Activated CD8-positive, alpha-beta memory T cell treated with anti-CD3 and anti-CD28 coated beads for 24 hours (primary cell): ENCODE results near the gene FRA10AC1.

ENCODE experiments used
- DNase-seq: peaks from one replicate; pipeline ENCODE4 v3.0.0-alpha.2; 2020

Gene FRA10AC1

DNA sequence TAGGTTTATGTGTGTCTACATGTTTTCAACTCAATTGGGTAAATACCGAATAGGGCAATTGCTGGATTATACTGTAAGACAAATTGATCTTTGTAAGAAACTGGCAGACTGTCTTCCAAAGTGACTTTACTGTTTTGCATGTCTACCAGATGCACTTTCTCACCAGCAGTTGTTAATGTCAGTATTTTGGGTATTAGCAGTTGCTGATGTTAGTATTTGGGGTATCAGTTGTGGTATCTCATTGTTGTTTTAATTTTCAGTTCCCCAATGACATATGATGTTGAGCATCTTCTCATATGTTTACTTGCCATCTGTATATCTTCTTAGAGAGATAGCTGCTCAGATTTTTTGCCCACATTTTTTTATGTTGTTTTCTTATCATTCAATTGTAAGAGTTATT is 79.5 kb downstream of the FRA10AC1 start:
- no peak for DNase-seq

DNA sequence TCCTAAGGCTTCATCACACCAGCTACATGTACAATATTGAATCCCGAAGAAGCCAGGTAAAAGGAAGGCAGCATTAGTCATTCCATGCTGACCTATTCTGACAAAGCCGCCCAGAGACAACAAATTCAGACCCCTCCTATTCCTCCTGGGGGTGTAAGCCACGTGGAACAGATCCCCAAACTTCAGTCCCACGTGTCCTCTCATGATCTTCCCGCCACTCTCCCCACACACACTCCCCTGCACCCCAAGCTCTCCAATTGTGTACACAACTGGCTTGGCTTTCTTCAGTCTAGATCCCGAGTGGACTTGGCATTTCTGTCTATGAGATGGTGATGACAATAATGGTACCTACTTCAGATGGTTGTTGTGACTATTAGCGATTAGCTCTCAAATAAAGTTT is 81.5 kb downstream of the FRA10AC1 start:
- no peak for DNase-seq
